HepG2 (cell line): ENCODE data around the gene SCAPER. TPM values are rescaled to one million over a fixed set of nuclear protein-coding genes. Genes with fewer than 3 reads are reported as not detected.

Source experiments
- CHCHD3 ChIP-seq: sonication (generic); formaldehyde crosslinking; IDR thresholded peaks from 2 replicates; pipeline ENCODE4 v1.8.0; 2022; ENCODE audit warnings: mild to moderate bottlenecking, missing genetic modification reagents, moderate library complexity
- ELF1 ChIP-seq: sonication (generic); formaldehyde crosslinking; IDR thresholded peaks from 2 replicates; pipeline ENCODE4 v1.4.0; 2020; ENCODE audit warnings: missing genetic modification reagents
- HNF4A ChIP-seq: sonication (generic); formaldehyde crosslinking; IDR thresholded peaks from 2 replicates; pipeline ENCODE4 v1.4.0; 2020; ENCODE audit warnings: missing genetic modification reagents
- MAF1 ChIP-seq: sonication (generic); formaldehyde crosslinking; IDR thresholded peaks from 2 replicates; pipeline ENCODE4 v1.5.0; 2020; ENCODE audit warnings: missing genetic modification reagents, borderline replicate concordance
- MIXL1 ChIP-seq: IDR thresholded peaks from 2 replicates; pipeline ENCODE4 v1.6.1; 2016
- NCOR1 ChIP-seq: fragments of 200-600 bp; sonication (generic); IDR thresholded peaks from 2 replicates; pipeline ENCODE4 v1.7.0; 2017; ENCODE audit warnings: antibody characterized with exemption, low read length, borderline replicate concordance
- POGZ ChIP-seq: sonication (generic); formaldehyde crosslinking; IDR thresholded peaks from 2 replicates; pipeline ENCODE4 v1.4.0; 2020; ENCODE audit warnings: mild to moderate bottlenecking, missing genetic modification reagents
- RAD21 ChIP-seq: fragments of 450-650 bp; formaldehyde crosslinking; IDR thresholded peaks from 2 replicates; pipeline ENCODE4 v1.5.0; 2020; ENCODE audit warnings: mild to moderate bottlenecking
- SAP130 ChIP-seq: IDR thresholded peaks from 2 replicates; pipeline ENCODE4 v1.6.1; 2016; ENCODE audit warnings: low read depth
- SOX6 ChIP-seq, 2 experiments: fragments of 450-650 bp in 1 of 2; sonication (generic) in 1 of 2; formaldehyde crosslinking in 1 of 2; IDR thresholded peaks; 2 replicates each; pipeline versions ENCODE4 v1.4.0 to v1.6.1; 2017 to 2020; ENCODE audit warnings: antibody characterized with exemption in 1 of 2, mild to moderate bottlenecking in 1 of 2, missing genetic modification reagents in 1 of 2
- TAF15 ChIP-seq: fragments of 200-400 bp; formaldehyde crosslinking; IDR thresholded peaks from one replicate; pipeline ENCODE4 v1.6.1; 2018; ENCODE audit warnings: mild to moderate bottlenecking, low read depth, low read length; ENCODE audit not compliant: poor library complexity, severe bottlenecking
- TBX2 ChIP-seq: sonication (generic); formaldehyde crosslinking; IDR thresholded peaks from 2 replicates; pipeline ENCODE4 v1.5.0; 2020; ENCODE audit warnings: missing genetic modification reagents, mild to moderate bottlenecking, borderline replicate concordance
- ZNF589 ChIP-seq: sonication (generic); formaldehyde crosslinking; conservative IDR thresholded peaks from 2 replicates; pipeline ENCODE4 v1.8.0; 2022; ENCODE audit warnings: mild to moderate bottlenecking, moderate library complexity, missing genetic modification reagents
- ZNF598 ChIP-seq: sonication (generic); formaldehyde crosslinking; IDR thresholded peaks from 2 replicates; pipeline ENCODE4 v1.5.1; 2020; ENCODE audit warnings: mild to moderate bottlenecking, missing genetic modification reagents, borderline replicate concordance
- ZNF749 ChIP-seq: sonication (generic); formaldehyde crosslinking; IDR thresholded peaks from 2 replicates; pipeline ENCODE4 v1.8.0; 2022; ENCODE audit warnings: mild to moderate bottlenecking, missing genetic modification reagents, moderate library complexity, borderline replicate concordance
- ZNF792 ChIP-seq: IDR thresholded peaks from 2 replicates; pipeline ENCODE4 v1.6.1; 2016
- polyA plus RNA-seq, 8 experiments: library from polyadenylated mRNA; depleted of rRNA in 3 of 8; stranded (reverse) in 7 of 8; unstranded in 1 of 8; fragments of >200 nt; fragmentation: Illumina TruSeq in 4 of 8; extraction: Trizol in 4 of 8; gene quantifications; 2 replicates each; pipeline versions ENCODE4 v1.2.1 to v1.2.3, GENCODE V29; 2011 to 2016; ENCODE audit warnings: low read depth in 4 of 8, missing spikeins in 1 of 8, mixed read lengths in 1 of 8; ENCODE audit not compliant: insufficient read depth in 1 of 8
- total RNA-seq, 5 experiments: library from RNA; depleted of rRNA; stranded (reverse); fragments of >200 nt; fragmentation: Illumina TruSeq; extraction: Trizol; gene quantifications; 2 replicates each; pipeline ENCODE4 v1.2.3, GENCODE V29; 2016; ENCODE audit warnings: low read depth in 1 of 5
- TF ChIP-seq, protein P1 (sequence below): sonication (generic); formaldehyde crosslinking; IDR thresholded peaks from 2 replicates; pipeline ENCODE4 v1.8.0; 2022; ENCODE audit warnings: mild to moderate bottlenecking, missing genetic modification reagents; ENCODE audit not compliant: insufficient replicate concordance
- TF ChIP-seq, protein P2 (sequence below): sonication (generic); formaldehyde crosslinking; IDR thresholded peaks from 2 replicates; pipeline ENCODE4 v1.4.0; 2020; ENCODE audit warnings: missing genetic modification reagents
- TF ChIP-seq, protein P3 (sequence below): sonication (generic); formaldehyde crosslinking; conservative IDR thresholded peaks from 2 replicates; pipeline ENCODE4 v1.4.0; 2020; ENCODE audit warnings: mild to moderate bottlenecking, missing genetic modification reagents, moderate library complexity
- TF ChIP-seq, protein P4 (sequence below): sonication (generic); formaldehyde crosslinking; IDR thresholded peaks from 2 replicates; pipeline ENCODE4 v1.4.0; 2020; ENCODE audit warnings: missing genetic modification reagents

The SCAPER gene
- total and polyA plus RNA-seq, 2 of the 13 experiments (the other 11 are each of a cell fraction or from before 2014, with no cell fraction given), result 4.3 to 10.5 TPM

GRCh38 chr15:76514282-76514681 lies 390.9 kb downstream of the SCAPER start (continued):
- TF ChIP-seq, protein P1, sequence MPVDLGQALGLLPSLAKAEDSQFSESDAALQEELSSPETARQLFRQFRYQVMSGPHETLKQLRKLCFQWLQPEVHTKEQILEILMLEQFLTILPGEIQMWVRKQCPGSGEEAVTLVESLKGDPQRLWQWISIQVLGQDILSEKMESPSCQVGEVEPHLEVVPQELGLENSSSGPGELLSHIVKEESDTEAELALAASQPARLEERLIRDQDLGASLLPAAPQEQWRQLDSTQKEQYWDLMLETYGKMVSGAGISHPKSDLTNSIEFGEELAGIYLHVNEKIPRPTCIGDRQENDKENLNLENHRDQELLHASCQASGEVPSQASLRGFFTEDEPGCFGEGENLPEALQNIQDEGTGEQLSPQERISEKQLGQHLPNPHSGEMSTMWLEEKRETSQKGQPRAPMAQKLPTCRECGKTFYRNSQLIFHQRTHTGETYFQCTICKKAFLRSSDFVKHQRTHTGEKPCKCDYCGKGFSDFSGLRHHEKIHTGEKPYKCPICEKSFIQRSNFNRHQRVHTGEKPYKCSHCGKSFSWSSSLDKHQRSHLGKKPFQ (CRISPR knock-in tag), result no peak
- TF ChIP-seq MAF1 (CRISPR knock-in tag), result no peak
- peak; percentile 23; the same call in 1 of the 2 replicates for TF ChIP-seq POGZ (CRISPR knock-in tag)
- no peak for TF ChIP-seq ZNF589
- TF ChIP-seq HNF4A (CRISPR knock-in tag), result peak; percentile 70
- peak; percentile 36 for TF ChIP-seq SAP130 (CRISPR knock-in tag)
- TF ChIP-seq TBX2 (CRISPR knock-in tag), result peak; percentile 98
- TF ChIP-seq ZNF598 (CRISPR knock-in tag), result no peak
- no peak for TF ChIP-seq ZNF792 (CRISPR knock-in tag)
- no peak for TF ChIP-seq RAD21 (CRISPR knock-in tag)
- TF ChIP-seq CHCHD3, result no peak
- TF ChIP-seq ELF1, result no peak
- TF ChIP-seq, protein P2, sequence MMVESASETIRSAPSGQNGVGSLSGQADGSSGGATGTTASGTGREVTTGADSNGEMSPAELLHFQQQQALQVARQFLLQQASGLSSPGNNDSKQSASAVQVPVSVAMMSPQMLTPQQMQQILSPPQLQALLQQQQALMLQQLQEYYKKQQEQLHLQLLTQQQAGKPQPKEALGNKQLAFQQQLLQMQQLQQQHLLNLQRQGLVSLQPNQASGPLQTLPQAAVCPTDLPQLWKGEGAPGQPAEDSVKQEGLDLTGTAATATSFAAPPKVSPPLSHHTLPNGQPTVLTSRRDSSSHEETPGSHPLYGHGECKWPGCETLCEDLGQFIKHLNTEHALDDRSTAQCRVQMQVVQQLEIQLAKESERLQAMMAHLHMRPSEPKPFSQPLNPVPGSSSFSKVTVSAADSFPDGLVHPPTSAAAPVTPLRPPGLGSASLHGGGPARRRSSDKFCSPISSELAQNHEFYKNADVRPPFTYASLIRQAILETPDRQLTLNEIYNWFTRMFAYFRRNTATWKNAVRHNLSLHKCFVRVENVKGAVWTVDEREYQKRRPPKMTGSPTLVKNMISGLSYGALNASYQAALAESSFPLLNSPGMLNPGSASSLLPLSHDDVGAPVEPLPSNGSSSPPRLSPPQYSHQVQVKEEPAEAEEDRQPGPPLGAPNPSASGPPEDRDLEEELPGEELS (CRISPR knock-in tag), result peak; percentile 70
- no peak for TF ChIP-seq SOX6 (IDR thresholded peaks at IDR 0.05)
- peak; percentile 86 for TF ChIP-seq SOX6 (CRISPR knock-in tag; IDR thresholded peaks at IDR 0.05)
- TF ChIP-seq, protein P3, sequence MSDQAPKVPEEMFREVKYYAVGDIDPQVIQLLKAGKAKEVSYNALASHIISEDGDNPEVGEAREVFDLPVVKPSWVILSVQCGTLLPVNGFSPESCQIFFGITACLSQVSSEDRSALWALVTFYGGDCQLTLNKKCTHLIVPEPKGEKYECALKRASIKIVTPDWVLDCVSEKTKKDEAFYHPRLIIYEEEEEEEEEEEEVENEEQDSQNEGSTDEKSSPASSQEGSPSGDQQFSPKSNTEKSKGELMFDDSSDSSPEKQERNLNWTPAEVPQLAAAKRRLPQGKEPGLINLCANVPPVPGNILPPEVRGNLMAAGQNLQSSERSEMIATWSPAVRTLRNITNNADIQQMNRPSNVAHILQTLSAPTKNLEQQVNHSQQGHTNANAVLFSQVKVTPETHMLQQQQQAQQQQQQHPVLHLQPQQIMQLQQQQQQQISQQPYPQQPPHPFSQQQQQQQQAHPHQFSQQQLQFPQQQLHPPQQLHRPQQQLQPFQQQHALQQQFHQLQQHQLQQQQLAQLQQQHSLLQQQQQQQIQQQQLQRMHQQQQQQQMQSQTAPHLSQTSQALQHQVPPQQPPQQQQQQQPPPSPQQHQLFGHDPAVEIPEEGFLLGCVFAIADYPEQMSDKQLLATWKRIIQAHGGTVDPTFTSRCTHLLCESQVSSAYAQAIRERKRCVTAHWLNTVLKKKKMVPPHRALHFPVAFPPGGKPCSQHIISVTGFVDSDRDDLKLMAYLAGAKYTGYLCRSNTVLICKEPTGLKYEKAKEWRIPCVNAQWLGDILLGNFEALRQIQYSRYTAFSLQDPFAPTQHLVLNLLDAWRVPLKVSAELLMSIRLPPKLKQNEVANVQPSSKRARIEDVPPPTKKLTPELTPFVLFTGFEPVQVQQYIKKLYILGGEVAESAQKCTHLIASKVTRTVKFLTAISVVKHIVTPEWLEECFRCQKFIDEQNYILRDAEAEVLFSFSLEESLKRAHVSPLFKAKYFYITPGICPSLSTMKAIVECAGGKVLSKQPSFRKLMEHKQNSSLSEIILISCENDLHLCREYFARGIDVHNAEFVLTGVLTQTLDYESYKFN (CRISPR knock-in tag), result peak; percentile 83
- TF ChIP-seq MIXL1, result peak; percentile 87
- TF ChIP-seq, protein P4, sequence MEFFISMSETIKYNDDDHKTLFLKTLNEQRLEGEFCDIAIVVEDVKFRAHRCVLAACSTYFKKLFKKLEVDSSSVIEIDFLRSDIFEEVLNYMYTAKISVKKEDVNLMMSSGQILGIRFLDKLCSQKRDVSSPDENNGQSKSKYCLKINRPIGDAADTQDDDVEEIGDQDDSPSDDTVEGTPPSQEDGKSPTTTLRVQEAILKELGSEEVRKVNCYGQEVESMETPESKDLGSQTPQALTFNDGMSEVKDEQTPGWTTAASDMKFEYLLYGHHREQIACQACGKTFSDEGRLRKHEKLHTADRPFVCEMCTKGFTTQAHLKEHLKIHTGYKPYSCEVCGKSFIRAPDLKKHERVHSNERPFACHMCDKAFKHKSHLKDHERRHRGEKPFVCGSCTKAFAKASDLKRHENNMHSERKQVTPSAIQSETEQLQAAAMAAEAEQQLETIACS (CRISPR knock-in tag), result no peak
- no peak for TF ChIP-seq ZNF749
- peak; percentile 46; the same call in 1 of the 2 replicates for TF ChIP-seq NCOR1
- no peak for TF ChIP-seq TAF15
